HepG2 (cell line): ENCODE data around the gene ACYP2. TPM values are rescaled to one million over a fixed set of nuclear protein-coding genes. Genes with fewer than 3 reads are reported as not detected.
A peak's percentile ranks its signal among the peaks of the same experiment; 100 is the strongest.

ENCODE experiments used
- ARID4A ChIP-seq: sonication (generic); formaldehyde crosslinking; IDR thresholded peaks from 2 replicates; pipeline ENCODE4 v1.5.0; 2020; ENCODE audit warnings: mild to moderate bottlenecking, missing genetic modification reagents, borderline replicate concordance
- ATF1 ChIP-seq: IDR thresholded peaks from 2 replicates; pipeline ENCODE4 v1.6.1; 2016; ENCODE audit warnings: mild to moderate bottlenecking, control low read depth
- NONO ChIP-seq, 2 experiments: fragments of 450-650 bp in 1 of 2; sonication (generic) in 1 of 2; formaldehyde crosslinking in 1 of 2; IDR thresholded peaks in 1 of 2; conservative IDR thresholded peaks in 1 of 2; 2 replicates each; pipeline versions ENCODE4 v1.6.1 to v1.8.0; 2017 to 2022; ENCODE audit warnings: mild to moderate bottlenecking in 1 of 2, missing genetic modification reagents in 1 of 2, moderate library complexity in 1 of 2
- RFXANK ChIP-seq: IDR thresholded peaks from 2 replicates; pipeline ENCODE4 v1.6.1; 2016
- ZEB1 ChIP-seq: IDR thresholded peaks from 2 replicates; pipeline ENCODE4 v1.6.1; 2012; ENCODE audit warnings: mild to moderate bottlenecking, low read depth, inconsistent platforms; ENCODE audit not compliant: insufficient replicate concordance
- ZNF136 ChIP-seq: sonication (generic); formaldehyde crosslinking; IDR thresholded peaks from 2 replicates; pipeline ENCODE4 v1.8.1; 2022; ENCODE audit warnings: low read depth, mild to moderate bottlenecking, moderate library complexity, missing genetic modification reagents
- ZNF569 ChIP-seq: sonication (generic); formaldehyde crosslinking; IDR thresholded peaks from 2 replicates; pipeline ENCODE4 v1.5.0; 2020; ENCODE audit warnings: mild to moderate bottlenecking, missing genetic modification reagents, moderate library complexity, borderline replicate concordance
- polyA plus RNA-seq, 8 experiments: library from polyadenylated mRNA; depleted of rRNA in 3 of 8; stranded (reverse) in 7 of 8; unstranded in 1 of 8; fragments of >200 nt; fragmentation: Illumina TruSeq in 4 of 8; extraction: Trizol in 4 of 8; gene quantifications; 2 replicates each; pipeline versions ENCODE4 v1.2.1 to v1.2.3, GENCODE V29; 2011 to 2016; ENCODE audit warnings: low read depth in 4 of 8, missing spikeins in 1 of 8, mixed read lengths in 1 of 8; ENCODE audit not compliant: insufficient read depth in 1 of 8
- total RNA-seq, 5 experiments: library from RNA; depleted of rRNA; stranded (reverse); fragments of >200 nt; fragmentation: Illumina TruSeq; extraction: Trizol; gene quantifications; 2 replicates each; pipeline ENCODE4 v1.2.3, GENCODE V29; 2016; ENCODE audit warnings: low read depth in 1 of 5
- TF ChIP-seq, protein P1 (sequence below): sonication (generic); formaldehyde crosslinking; conservative IDR thresholded peaks from 2 replicates; pipeline ENCODE4 v1.8.0; 2022; ENCODE audit warnings: low read depth, missing genetic modification reagents
- TF ChIP-seq, protein P2 (sequence below): sonication (generic); formaldehyde crosslinking; IDR thresholded peaks from 2 replicates; pipeline ENCODE4 v1.4.0; 2020; ENCODE audit warnings: missing genetic modification reagents, borderline replicate concordance

Gene ACYP2
- total and polyA plus RNA-seq, 2 of the 13 experiments (the other 11 are each of a cell fraction or from before 2014, with no cell fraction given): 12.3 to 12.7 TPM

DNA sequence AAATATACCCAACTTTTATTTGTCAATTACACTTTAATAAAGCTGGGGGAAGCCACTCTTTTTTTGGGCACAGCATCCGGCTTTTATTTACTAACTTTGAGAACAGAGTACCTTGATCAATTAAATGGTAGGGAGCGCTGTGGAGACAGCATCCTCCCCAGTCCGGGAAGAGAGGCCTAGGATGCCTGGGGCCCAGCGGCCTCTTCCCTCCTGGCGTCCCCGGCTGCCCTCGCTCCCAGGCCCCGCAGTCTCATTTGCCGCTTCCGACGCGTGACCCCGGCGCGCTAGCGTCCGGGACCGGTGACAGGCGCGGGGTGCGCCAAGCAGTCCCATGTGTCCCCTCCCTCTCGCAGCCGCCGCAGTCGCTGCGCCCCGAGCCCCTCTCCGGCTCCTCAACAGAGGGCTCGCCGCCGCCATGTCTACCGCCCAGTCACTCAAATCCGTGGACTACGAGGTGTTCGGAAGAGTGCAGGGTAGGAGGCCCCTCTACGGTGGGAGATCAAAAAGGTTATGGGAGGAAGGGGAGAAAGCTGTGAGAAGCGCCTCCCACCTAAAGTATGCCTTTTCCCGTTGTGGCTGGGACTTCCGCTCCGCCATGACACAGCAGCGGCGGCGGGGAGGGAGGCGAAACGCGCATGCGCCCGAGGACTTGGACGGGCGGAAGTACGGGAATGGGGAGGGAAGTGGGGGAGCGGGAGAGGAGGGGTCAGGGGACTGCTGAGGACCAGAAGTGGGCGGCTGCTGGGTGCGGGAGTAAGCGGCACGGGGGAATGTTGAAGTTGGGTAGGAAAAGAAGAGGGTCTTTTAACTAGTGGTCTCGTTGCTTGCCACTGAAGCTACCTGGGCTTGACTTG is at the start of gene ACYP2 (continued):
- TF ChIP-seq, protein P1, sequence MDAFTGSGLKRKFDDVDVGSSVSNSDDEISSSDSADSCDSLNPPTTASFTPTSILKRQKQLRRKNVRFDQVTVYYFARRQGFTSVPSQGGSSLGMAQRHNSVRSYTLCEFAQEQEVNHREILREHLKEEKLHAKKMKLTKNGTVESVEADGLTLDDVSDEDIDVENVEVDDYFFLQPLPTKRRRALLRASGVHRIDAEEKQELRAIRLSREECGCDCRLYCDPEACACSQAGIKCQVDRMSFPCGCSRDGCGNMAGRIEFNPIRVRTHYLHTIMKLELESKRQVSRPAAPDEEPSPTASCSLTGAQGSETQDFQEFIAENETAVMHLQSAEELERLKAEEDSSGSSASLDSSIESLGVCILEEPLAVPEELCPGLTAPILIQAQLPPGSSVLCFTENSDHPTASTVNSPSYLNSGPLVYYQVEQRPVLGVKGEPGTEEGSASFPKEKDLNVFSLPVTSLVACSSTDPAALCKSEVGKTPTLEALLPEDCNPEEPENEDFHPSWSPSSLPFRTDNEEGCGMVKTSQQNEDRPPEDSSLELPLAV (CRISPR knock-in tag): peak; percentile 92; the same call in 1 of the 2 replicates
- peak; percentile 87; the same call in 1 of the 2 replicates for TF ChIP-seq ARID4A (CRISPR knock-in tag)
- peak; percentile 96; the same call in 1 of the 2 replicates for TF ChIP-seq ZNF569 (CRISPR knock-in tag)
- no peak for TF ChIP-seq NONO (IDR thresholded peaks at IDR 0.05)
- TF ChIP-seq NONO (CRISPR knock-in tag; conservative IDR thresholded peaks at IDR 0.05): peak; percentile 98
- TF ChIP-seq ZEB1: no peak
- TF ChIP-seq RFXANK: no peak
- TF ChIP-seq ZNF136 (CRISPR knock-in tag): peak; percentile 92
- TF ChIP-seq, protein P2, sequence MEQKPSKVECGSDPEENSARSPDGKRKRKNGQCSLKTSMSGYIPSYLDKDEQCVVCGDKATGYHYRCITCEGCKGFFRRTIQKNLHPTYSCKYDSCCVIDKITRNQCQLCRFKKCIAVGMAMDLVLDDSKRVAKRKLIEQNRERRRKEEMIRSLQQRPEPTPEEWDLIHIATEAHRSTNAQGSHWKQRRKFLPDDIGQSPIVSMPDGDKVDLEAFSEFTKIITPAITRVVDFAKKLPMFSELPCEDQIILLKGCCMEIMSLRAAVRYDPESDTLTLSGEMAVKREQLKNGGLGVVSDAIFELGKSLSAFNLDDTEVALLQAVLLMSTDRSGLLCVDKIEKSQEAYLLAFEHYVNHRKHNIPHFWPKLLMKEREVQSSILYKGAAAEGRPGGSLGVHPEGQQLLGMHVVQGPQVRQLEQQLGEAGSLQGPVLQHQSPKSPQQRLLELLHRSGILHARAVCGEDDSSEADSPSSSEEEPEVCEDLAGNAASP (CRISPR knock-in tag): peak; percentile 92
- TF ChIP-seq ATF1 (CRISPR knock-in tag): no peak
